NCI-H2107 treated with DMSO at 0.1 percent for 48 hours (cell line): ENCODE measurements around the gene ZNF496.
"Not testable (repeated sequence)": the region's sequence is repeated elsewhere in the genome, so short reads cannot be mapped to it uniquely, and the experiment has no call there.

Experiments
- DNase-seq: peaks from one replicate; lab custom pipeline; 2025; ENCODE audit not compliant: unreplicated experiment; lab: John Stamatoyannopoulos, UW

Gene ZNF496

GRCh38 chr1:247295274-247295684, 36.4 kb downstream of the ZNF496 start:
- DNase-seq, result no peak

- DNase-seq, result no peak
These were observed 37.4 kb downstream of the ZNF496 start for GRCh38 chr1:247294282-247294681.

- no peak for DNase-seq
These were observed 38.6 kb downstream of the ZNF496 start for GRCh38 chr1:247293047-247293446.

- DNase-seq, result no peak
These were observed 39.7 kb downstream of the ZNF496 start for GRCh38 chr1:247291833-247292561.

GRCh38 chr1:247291161-247291560, 40.5 kb downstream of the ZNF496 start:
- DNase-seq, result no peak

GRCh38 chr1:247290576-247290975, 41.1 kb downstream of the ZNF496 start:
- DNase-seq, result no peak

GRCh38 chr1:247289274-247289892, 42.3 kb downstream of the ZNF496 start:
- not testable (repeated sequence) for DNase-seq

GRCh38 chr1:247288341-247288740, 43.3 kb downstream of the ZNF496 start:
- DNase-seq, result no peak

GRCh38 chr1:247287460-247287859, 44.2 kb downstream of the ZNF496 start:
- DNase-seq, result no peak

GRCh38 chr1:247286134-247286670, 45.5 kb downstream of the ZNF496 start:
- DNase-seq, result no peak

- DNase-seq, result no peak
These were observed 50.6 kb downstream of the ZNF496 start for GRCh38 chr1:247281001-247281574.

- no peak for DNase-seq
These were observed 54.5 kb downstream of the ZNF496 start for GRCh38 chr1:247277191-247277590.

- DNase-seq, result no peak
These were observed 56.9 kb downstream of the ZNF496 start for GRCh38 chr1:247274605-247275256.

GRCh38 chr1:247273013-247273412, 58.7 kb downstream of the ZNF496 start:
- DNase-seq, result no peak

GRCh38 chr1:247270003-247270402, 61.7 kb downstream of the ZNF496 start:
- DNase-seq, result no peak

GRCh38 chr1:247269133-247269532, 62.5 kb downstream of the ZNF496 start:
- DNase-seq, result no peak

GRCh38 chr1:247268390-247269045, 63.1 kb downstream of the ZNF496 start:
- DNase-seq, result no peak

GRCh38 chr1:247266053-247266452, 65.6 kb downstream of the ZNF496 start:
- DNase-seq, result no peak

GRCh38 chr1:247255772-247256171, 75.9 kb downstream of the ZNF496 start, which contains the start of gene VN1R5:
Gene VN1R5 (plus strand): TSS chr1:247256072.
- DNase-seq, result not testable (repeated sequence)

GRCh38 chr1:247247568-247247967, 84.1 kb downstream of the ZNF496 start:
- no peak for DNase-seq
